ENCODE measurements around the gene STAG1. TPM values are rescaled to one million over a fixed set of nuclear protein-coding genes. Genes with fewer than 3 reads are reported as not detected.

STAG1 gene
- total RNA-seq = 60.3 and 61.7 TPM in 2 replicates

GRCh38 chr3:136752172-136752421, at the start of gene STAG1:
Gene STAG1 (minus strand): TSS chr3:136752378. CDS start chr3:136630898, 121,480 bp downstream.

Small RNAs within 50 kb of the gene (small RNA-seq; reads per million reads assigned to genes)
- not detected for gene RNU6-1284P
- 0.56 reads per million for gene RNU6-789P

Other genes with a start within 250 kb of the STAG1 start
- gene SLC35G2, start 66.7 kb upstream of the STAG1 start, total RNA-seq = 21.9 and 27.5 TPM in 2 replicates
- 85.3 and 150 TPM in 2 replicates for gene NCK1, start 109.8 kb upstream of the STAG1 start, total RNA-seq
- 0.40 and 2.7 TPM in 2 replicates for gene IL20RB, start 205.6 kb upstream of the STAG1 start, total RNA-seq

All from thoracic aorta endothelial cell (primary cell).